ENCODE results near the gene UBR4.

The UBR4 gene

GRCh38 chr1:19070197-19070651 is 139.8 kb downstream of the UBR4 start:
- no peak for DNase-seq

GRCh38 chr1:19068639-19069276 is 141.3 kb downstream of the UBR4 start:
- no peak for DNase-seq

GRCh38 chr1:19067912-19068638 is 142.0 kb downstream of the UBR4 start:
- DNase-seq, result no peak

DNA sequence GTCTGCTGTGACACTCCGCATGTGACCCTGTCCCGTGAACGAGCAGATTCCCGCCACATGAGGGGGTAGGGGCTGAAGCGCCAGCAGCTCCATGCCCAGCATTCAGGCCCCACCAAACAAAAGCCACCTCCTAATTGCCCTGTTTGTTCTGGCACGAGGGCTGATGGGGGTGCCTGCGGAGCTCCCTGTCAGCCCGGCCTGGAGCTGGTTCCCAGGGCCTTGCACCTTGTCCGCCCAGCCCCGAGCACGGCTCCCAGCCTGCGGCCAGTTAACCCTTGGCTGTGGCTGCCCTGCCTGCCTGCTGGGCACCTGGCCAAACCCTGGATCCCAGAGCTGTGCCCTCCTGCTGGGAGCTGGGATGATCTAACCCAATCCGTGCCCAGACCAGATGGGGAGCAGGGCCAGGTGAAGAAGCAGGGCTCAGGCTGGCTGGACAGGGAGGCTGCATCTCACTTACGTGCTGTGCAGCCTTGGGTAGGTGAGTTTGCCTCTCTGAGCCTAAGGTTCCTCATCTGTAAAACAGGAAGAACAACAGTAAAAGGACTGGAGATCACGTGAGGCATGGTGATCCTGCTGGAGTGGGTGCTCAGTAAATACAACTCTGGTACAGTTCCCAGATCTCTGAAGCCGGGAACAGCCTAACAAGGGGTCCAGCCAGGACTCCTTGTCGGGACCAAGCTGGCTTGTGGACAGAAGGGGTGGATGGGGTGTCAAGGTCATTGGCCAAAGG is 142.7 kb downstream of the UBR4 start:
- no peak for DNase-seq

GRCh38 chr1:19066874-19067181 is 143.2 kb downstream of the UBR4 start:
- DNase-seq, result no peak

GRCh38 chr1:19066248-19066873 is 143.7 kb downstream of the UBR4 start:
- DNase-seq, result no peak

DNA sequence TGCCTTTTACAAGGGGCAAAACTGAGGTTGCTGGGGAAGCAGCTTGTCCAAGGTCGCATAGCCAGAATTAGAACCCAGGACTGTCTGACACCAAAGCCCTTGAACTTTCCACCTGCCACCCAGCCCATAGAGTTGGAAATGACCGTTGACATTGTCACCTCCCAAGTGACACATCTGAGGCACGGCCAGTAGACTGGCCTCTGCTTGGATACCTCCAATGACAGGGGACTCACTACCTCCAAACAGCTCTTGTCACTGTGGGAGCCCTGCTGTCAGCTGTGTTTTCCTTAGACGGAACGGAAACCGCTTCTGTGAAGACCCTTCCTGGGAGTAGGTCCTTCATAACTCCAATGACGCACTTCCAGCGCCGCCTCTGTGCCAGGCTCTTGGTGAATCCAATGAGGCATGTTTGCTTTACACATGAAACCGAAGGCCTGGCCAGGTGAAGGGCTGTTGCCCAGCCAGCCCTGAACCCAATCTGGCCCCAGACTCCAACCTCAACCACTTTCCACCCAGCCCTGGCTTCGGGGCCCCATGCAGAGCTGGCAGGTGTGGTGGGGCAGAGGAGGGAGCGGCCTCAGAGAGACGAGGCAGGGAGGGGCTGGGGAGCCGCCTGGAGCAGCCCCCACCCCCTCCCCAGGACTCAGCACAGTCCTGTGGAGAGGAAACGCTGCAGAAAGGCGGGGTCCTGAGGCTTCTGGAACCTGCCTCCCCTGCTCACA is 144.4 kb downstream of the UBR4 start:
- DNase-seq, result no peak

- no peak for DNase-seq
Observed at GRCh38 chr1:19064906-19065450, 145.1 kb downstream of the UBR4 start.

- no peak for DNase-seq
Observed at GRCh38 chr1:19063122-19063521, 146.9 kb downstream of the UBR4 start.

DNA sequence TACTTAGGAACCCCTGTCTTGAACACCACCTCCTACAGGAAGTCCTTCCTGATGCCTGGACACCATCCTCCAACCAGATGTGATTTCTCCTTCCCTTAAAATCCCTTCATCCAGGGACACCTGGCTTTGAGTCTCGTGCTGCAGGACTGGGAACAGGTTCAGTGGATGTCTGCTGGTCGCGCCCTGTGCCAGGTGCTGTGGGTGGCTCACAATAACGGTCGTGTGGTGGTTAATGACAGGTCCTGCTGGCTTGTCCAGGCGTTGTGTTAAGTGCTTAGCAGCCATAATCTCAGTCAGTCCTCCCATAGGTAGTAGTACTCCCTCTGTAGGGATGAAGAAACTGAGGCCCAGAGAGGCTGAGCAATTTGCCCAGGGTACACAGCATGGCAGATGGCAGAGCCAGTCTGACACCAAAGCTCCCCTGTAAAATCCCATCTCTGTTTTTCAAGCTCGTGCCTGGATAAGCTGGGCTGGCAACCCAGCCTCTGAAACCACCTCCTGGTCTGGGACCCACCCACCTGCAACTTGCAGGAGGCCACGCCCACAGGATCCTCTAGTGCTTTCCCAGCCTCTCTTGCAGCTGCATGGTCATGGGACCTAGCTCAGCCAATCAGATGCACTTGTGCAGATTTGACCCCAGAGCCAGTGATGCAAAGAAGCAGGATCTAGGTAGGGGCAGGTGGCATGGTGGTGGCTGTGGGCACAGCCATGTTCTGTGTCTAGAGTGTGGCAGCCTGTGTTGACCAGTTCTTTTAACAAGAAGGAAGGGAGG is 147.6 kb downstream of the UBR4 start:
- DNase-seq, result no peak

- no peak for DNase-seq
Observed at GRCh38 chr1:19061798-19062197, 148.3 kb downstream of the UBR4 start.

GRCh38 chr1:19061343-19061742 is 148.7 kb downstream of the UBR4 start:
- no peak for DNase-seq

DNA sequence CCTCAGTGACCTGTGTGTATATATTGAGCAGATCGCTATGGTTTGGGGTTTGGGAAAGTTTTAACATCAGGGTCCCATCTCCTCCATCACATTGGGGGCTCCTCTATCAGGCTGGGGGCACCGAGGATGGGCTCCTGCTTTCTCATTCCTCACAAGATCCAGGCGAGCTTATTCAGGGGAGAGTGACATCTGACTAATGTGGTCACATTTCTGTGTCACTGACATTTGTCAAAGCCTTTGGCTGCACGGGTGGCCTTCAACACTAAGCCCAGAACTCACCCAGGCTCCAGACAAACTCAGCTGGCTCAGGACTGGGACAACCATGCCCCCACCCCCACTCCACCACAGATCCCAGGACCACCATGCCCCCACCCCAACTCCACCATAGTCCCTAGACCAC is 150.3 kb downstream of the UBR4 start:
- DNase-seq, result no peak

- DNase-seq, result no peak
Observed at GRCh38 chr1:19058476-19058797, 151.6 kb downstream of the UBR4 start.

GRCh38 chr1:19057784-19058475 is 152.1 kb downstream of the UBR4 start:
- no peak for DNase-seq

GRCh38 chr1:19057182-19057779 is 152.8 kb downstream of the UBR4 start:
- DNase-seq, result no peak

GRCh38 chr1:19055701-19056100 is 154.4 kb downstream of the UBR4 start:
- no peak for DNase-seq

GRCh38 chr1:19055001-19055400 is 155.1 kb downstream of the UBR4 start:
- DNase-seq, result no peak

GRCh38 chr1:19054216-19054615 is 155.8 kb downstream of the UBR4 start:
- DNase-seq, result no peak

DNA sequence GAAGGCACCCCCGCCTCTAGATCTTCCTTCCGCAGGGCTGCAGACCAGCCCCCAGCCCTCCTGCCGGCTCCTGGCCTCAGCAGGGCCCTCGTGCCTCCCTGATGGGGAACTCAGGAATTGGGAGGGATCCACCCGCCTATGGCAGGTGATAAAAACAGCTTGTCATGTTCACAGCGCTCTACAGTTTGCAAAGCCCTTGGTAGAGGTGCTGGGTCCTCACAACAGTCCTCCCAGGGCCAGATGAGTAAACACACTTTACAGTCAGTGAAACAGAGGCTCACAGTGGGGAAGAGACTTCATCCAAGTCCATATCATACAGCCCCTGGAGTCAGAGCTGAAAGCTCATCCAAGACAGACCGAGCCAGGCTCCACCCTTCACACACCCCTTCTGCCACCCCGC is 156.6 kb downstream of the UBR4 start:
- no peak for DNase-seq

DNA sequence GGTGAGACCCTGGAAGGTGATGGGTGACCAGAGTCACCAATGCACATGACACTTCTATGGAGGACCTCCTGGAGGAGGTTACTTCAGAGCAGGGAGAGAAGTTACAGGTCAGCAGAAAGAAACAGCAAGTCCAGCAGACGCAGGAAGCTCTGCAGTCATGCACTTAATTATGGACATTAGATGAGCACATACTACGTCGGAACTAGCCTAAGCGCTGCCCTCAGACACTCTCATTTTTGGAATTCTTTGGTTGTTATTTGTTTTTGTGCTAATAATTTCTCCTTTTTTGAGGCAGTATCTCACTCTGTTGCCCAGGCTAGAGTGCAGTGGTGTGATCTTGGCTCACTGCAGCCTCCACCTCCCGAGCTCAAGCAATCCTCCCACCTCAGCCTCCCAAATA is 160.3 kb downstream of the UBR4 start:
- DNase-seq, result no peak
